ENCODE measurements around the gene CD28. TPM values are rescaled to one million over a fixed set of nuclear protein-coding genes. Genes with fewer than 3 reads are reported as not detected.

Gene CD28
- polyA plus RNA-seq, 2 of the 4 experiments (the other 2 are of a cell fraction), result not detected

DNA sequence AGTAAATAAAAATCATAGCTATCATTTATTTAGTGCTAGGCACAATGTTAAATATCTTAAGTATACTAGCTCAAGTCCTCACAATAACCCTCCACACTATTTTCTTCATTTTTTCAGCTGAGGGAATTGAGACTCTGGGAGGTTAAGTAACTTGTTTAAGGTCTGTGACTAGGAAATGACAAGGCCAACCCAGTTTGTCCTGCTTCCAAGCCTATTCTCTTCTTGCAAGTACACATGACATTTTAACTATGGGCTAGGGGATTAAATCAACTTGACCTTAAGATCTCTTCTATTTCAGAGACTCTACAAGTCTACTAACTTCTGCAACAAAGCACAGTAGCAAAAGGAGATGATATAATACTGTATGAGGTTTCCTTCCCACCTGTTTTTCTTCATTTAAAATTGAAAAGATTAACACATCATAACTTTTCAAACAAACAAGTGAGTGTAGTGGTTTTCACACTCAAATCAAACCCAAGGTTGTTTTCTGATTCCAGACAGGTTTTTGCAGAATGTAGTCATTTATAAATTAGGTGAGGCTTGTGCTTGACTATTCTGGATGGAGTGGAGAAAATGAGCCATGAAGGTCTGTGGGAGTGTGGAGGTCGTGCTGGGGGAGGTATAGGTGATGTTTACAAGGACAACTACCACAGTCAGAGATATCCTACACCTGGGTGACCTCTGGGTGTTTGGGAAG is 57.0 kb downstream of the CD28 start:
- Histone ChIP-seq H3K27ac (no peak overlapping the region), H3K4me3 (no peak overlapping the region), H3K4me1 (peaks cover 24% of the 10 kb centered on the region), H3K9me3 (no peaks in the 10 kb centered on the region), H3K4me2 (no peak overlapping the region)
- WGBS (ENCODE audit: missing lambda C conversion rate), result 43% methylated on average over 1 of the region's 1 CpG
- CTCF ChIA-PET, result no interaction called here
- ATAC-seq, result no peak
- no peak for FAIRE-seq
- DNase-seq (ENCODE audit: low read depth in 1 of 2, low spot score in 1 of 2), result no peak
- POLR2A ChIA-PET, result no interaction called here
- TF ChIP-seq BHLHE40 (IDR thresholded peaks at IDR 0.05; ENCODE audit: low read depth, low read length) (no peak), GATA3 (IDR thresholded peaks at IDR 0.05; ENCODE audit: borderline replicate concordance) (no peak), FOSL2 (IDR thresholded peaks at IDR 0.05) (no peak), FOSL2 (CRISPR knock-in tag; IDR thresholded peaks at IDR 0.05) (no peak), RNF2 (IDR thresholded peaks at IDR 0.05; ENCODE audit: borderline replicate concordance, low read depth) (no peak), EHF (CRISPR knock-in tag; IDR thresholded peaks at IDR 0.05) (no peak), MAX (IDR thresholded peaks at IDR 0.05) (no peak), HDAC2 (IDR thresholded peaks at IDR 0.05) (no peak)
- TF ChIP-seq, protein P1, sequence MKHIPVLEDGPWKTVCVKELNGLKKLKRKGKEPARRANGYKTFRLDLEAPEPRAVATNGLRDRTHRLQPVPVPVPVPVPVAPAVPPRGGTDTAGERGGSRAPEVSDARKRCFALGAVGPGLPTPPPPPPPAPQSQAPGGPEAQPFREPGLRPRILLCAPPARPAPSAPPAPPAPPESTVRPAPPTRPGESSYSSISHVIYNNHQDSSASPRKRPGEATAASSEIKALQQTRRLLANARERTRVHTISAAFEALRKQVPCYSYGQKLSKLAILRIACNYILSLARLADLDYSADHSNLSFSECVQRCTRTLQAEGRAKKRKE (CRISPR knock-in tag; IDR thresholded peaks at IDR 0.05; ENCODE audit: low read depth), result no peak

DNA sequence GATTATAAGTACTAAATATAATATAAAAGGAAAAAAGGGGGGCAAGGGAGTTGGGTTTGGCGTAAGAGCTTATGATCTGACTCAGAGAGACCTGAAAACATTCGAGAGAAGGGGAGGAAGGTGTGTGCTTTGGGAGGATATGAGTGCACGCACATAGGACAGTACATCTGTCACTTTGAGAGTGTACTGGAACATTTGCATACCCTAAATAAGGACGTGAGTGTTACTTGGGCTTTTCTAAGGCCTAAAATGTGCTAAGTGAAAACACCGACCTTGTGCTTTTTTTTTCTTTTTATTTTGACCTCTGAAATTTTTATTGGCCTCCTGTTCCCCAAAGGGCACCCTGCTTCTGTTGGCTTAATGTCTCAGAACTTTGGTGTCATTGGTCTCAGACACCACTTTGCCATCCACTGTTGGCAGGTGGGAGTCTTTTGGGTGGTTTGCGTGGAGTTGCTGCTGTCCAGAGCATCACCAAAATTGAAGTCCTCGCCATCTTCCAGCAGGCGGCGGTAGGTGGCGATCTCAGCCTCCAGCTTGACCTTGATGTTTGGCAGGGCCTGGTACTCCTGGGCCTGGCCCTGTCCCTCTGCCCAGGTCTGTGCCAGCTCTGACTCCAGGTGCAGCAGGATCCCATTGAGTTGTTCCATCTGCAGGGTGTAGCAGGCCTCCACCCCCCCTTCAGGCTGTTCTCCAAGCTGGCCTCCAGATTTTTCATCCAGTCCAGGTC is 57.7 kb downstream of the CD28 start:
- Histone ChIP-seq H3K4me1 (peaks cover 17% of the 10 kb centered on the region), H3K4me3 (no peak overlapping the region), H3K4me2 (no peak overlapping the region), H3K9me3 (no peaks in the 10 kb centered on the region), H3K27ac (no peak overlapping the region)
- DNase-seq (ENCODE audit: low read depth in 1 of 2, low spot score in 1 of 2) (no peak), ATAC-seq (no peak), FAIRE-seq (no peak)
- ChIA-PET CTCF (no interaction called here), POLR2A (no interaction called here)
- WGBS (ENCODE audit: missing lambda C conversion rate), result 57% methylated on average over 6 of the region's 10 CpGs
- TF ChIP-seq ZFP36 (IDR thresholded peaks at IDR 0.05; ENCODE audit: borderline replicate concordance, partially characterized antibody) (no peak), HES2 (IDR thresholded peaks at IDR 0.05) (no peak), RFX5 (IDR thresholded peaks at IDR 0.05) (no peak), MAX (IDR thresholded peaks at IDR 0.05) (no peak), TFCP2L1 (CRISPR knock-in tag; IDR thresholded peaks at IDR 0.05) (no peak), RCOR1 (IDR thresholded peaks at IDR 0.05; ENCODE audit: low read depth, low read length) (no peak), CHD2 (IDR thresholded peaks at IDR 0.05; ENCODE audit: low read length, partially characterized antibody) (no peak), HOXB5 (CRISPR knock-in tag; IDR thresholded peaks at IDR 0.05) (no peak), KDM5A (IDR thresholded peaks at IDR 0.05) (no peak), FOSL2 (IDR thresholded peaks at IDR 0.05) (no peak), FOSL2 (CRISPR knock-in tag; IDR thresholded peaks at IDR 0.05) (no peak), CBX2 (IDR thresholded peaks at IDR 0.05; ENCODE audit: borderline replicate concordance, low read depth) (no peak)

DNA sequence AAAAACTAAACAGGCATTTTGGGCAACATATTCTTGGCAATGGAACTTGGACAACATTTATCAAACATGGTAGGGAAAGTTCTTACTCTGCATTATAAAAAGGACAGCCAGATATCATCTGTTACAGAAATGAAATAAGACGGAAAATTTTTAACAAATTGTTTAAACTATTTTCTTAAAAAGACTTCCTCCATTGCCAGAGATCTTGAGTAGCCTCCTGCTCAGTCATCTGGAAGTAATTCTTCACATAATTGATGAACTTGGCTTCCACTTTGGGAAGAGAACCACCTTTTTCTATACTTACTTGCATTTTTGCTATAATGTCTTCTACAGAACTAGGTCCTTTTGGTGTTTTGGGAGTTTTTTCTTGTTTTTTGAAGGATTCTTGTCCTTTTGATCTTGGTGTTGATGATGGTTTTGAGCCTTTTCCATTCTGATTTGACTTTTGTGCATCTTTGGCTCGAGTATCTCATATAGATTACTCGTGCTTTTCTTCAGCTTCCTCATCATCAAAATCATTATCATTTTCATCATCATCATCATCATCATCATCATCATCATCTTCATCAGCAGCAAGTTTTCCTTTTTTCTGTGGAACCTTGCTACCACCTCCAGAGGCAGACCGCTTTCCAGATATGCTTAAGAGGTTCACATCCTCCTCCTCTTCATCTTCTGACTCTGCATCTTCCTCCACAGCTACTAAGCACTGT is 66.2 kb downstream of the CD28 start:
- DNase-seq (ENCODE audit: low read depth in 1 of 2, low spot score in 1 of 2) (no peak), ATAC-seq (no peak), FAIRE-seq (no peak)
- 56% methylated on average over 4 of the region's 4 CpGs for WGBS (ENCODE audit: missing lambda C conversion rate)
- ChIA-PET CTCF (interaction anchor here (0.6 kb wide), 1 partner anchor 227 kb away, joined by 5 read pairs; no protein-coding TSS in a partner anchor), POLR2A (no interaction called here)
- TF ChIP-seq MAZ (IDR thresholded peaks at IDR 0.05; ENCODE audit: borderline replicate concordance, low read depth, low read length), result no peak
- Histone ChIP-seq H3K9me3 (no peaks in the 10 kb centered on the region), H3K4me3 (no peak overlapping the region), H3K4me2 (no peak overlapping the region), H3K27ac (no peak overlapping the region), H3K4me1 (no peaks in the 10 kb centered on the region)
